Measurements from ENCODE around the gene PLA2G4E.

PLA2G4E gene

DNA sequence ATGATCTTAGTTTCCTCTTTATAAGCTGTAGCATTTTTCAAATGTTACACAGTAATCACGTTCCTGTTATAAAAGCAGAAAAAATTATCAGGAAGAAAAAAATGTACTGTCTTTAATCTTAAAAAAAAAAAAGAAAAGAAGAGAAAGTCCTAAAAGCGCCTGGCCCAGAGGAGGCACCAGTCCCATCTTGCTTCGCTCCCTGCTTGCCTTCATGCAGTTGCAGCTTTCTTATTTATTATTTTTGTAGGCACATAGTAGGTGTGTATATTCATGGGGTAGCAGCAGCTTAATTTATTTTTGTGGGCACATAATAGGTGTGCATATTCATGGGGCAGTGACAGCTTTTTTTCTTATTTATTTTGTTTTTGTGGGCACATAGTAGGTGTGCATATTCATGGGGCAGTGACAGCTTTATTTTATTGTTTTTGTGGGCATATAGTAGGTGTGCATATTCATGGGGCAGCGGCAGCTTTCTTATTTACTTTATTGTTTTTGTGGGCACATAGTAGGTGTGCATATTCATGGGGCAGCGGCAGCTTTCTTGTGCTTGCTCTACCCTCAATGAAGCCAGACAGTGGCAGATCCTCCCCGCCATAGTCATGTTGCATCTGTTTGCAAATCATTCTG lies 43.0 kb downstream of the PLA2G4E start:
- DNase-seq (ENCODE audit: low spot score): no peak

DNA sequence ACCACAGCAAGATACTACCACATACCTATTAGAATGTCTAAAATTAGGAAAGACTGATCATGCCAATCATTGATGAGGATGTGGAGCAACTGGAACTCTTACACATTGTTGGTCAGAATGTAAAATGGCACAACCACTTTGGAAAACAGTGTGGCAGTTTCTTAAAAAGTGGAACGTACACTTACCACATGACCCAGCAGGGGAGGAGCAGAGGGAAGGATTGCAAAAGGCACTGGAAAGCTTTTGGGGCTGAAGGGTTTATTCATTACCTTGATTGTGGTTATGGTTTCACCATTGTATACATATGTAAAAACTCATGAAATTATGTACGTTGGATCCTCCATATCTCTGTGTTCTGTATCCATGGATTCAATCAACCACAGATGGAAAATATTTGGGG lies 45.2 kb downstream of the PLA2G4E start:
- no peak for DNase-seq (ENCODE audit: low spot score)

DNA sequence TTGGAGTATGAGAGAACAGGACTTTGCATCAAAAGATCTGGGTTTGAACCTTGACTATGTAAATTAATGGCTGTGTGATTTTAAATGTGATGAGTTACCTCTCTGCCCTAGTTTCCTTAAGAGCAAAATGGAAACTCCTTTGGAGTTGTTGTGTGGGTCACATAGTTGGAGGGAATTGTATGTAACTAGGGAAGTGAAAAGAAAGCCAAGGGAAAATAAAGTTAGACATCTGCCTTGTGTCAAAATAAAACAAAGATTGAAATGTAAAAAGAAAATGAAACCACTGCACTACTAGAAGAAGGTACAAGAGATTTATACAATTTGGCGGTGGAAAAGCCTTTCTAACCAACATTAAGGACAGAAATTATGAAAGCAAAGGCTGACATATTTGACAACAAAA lies 46.8 kb downstream of the PLA2G4E start:
- no peak for DNase-seq (ENCODE audit: low spot score)

DNA sequence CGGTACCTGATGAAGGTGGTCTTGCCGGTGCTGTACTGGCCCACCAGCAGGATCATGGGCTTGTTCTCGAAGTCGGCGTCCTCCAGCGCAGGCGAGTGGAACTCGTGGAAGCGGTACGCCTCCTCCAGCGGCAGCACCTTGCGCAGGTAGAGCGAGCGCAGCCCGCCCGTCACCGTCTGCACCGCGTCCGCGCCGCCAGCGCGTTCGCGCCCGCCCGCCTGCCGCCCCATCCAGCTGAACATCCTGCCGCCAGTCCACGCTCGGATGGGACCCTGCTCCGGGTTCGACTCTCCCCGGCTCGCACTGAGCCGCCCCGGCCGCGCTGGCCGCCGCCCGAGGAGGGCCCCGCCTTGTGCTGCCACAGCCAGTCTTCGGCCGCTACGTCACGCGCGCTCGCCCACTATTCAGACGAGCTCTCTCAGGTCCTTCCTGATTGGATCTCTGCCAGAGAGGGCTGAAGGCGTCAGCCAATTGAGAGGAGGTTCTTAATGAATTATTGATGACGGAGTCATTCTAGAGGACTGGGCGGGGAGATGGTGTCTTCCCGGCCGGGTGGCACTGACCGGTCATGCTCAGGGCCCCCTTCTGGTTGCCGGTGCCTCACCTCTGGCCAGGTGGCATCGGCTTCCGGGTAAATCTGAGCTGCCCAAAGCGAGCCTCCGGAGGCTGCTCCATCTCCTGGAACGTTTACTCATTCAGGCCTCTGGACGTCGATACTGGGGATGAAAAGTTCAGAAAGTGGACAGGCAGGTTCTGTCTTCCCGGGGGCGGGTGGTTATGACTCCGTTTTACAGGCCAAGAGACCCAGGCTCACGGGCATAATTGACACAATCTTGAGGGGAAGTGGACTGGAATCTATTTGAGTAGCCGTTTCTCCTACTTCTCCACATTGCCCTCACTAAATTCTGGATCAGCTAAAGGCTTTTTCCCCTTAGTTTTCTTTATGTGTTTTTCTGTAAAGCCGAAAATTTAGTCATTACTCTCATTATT lies 48.3 kb downstream of the PLA2G4E start, which contains the start of gene EHD4:
EHD4 (minus strand) TSS at position 305 of the 990 bp plus-strand sequence; CDS start at position 242, 63 bp downstream.
- peak; percentile 96 for DNase-seq (ENCODE audit: low spot score)

DNA sequence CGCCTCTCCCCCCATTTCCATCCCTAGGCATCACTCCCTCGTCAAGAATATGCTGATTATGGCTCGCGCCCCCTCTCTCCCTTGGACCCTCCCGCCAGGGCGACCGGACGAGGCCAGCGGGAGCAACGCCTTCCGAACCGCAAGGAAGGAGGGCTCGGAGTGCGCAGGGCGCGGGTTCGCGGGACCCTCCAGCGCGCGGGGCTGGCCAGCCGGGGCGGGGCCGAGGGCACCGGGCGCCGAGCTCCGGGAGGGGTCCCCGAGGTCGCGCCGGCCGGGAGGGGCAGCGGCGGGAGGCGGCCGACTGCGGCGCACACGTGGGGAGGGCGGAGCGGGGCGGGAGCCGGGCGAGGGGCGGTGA lies 49.0 kb downstream of the PLA2G4E start:
- no peak for DNase-seq (ENCODE audit: low spot score)

DNA sequence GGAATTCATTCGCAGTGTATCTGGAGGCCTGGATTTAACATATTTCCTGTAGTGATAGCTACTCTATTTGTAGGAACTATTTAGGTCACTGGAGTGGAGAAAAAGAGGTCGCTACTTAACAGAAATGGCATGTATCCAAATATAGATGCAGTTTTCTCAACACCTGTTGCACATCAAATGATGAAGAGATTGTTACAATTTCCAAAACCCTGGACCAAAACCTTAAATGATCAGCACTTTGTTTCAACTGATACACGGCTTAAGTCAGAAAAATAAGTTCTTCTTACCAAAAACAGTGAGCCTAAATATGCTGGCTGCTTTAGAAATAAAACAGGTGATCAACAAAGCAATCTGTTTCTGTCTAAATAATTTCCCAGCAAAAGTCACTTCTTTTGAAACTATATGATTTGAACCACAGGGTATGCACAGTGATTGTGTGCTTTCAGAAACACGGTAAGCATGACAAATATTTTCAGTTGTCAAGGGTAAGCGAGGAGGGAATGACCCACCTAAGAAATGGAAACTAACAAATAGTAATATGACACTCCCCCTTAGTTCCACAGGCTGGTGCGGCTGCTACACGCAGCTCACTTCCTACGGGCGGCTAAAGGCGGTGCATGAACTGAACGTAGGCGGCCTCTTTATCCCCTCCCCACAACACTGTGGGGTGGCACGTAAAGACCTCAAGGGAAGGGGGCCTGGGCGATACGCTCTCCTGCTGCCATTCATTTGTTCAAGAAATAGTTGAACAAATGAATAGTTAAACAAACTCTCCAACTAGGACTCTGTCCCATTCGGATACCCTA lies 49.5 kb downstream of the PLA2G4E start:
- peak; percentile 77 for DNase-seq (ENCODE audit: low spot score)

DNA sequence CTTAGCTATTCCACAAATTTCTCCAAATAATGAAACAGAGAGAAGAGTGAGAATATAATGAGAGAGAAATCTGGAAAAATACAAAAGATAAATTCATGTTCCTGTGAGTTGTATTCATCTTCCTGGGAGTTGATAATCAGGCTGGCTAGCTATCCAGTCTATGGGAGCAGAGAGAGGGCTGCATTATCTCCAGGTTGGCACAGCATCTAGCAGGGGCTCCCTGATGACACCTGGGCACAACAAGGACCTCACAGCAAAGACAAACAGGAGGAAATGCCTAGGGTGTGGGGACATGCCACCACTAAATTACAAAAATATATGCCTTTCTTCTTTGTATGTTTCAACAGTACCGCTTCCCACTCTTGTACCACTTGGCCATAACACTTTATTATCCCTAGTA lies 50.4 kb downstream of the PLA2G4E start:
- DNase-seq (ENCODE audit: low spot score): no peak

DNA sequence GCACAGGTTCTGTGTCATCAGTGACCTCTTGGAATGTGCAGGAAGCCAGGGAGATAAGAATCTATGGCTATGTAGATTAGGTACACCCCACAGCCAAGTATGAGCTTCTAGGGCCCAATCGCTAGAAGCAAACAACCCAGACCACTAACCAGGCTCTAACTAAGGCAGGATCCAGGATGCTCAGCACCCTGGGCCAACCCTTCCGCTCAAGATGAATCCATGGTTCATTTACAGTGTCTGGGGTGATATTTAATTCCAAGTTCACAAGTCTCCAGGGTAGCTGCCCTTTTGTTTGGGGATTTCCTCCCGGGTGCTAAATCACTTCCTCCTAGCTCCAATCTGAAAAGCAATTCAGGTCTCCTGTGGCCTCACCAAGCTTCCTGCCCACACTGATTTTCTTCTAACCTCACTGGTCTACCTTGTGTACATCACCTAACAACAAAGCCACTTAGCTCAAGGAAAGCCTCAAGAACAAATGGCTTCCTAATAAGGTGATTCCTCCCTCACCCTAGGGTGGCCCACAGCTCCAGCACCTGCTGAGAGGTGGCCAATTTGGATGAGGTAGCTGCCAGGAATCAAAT lies 50.9 kb downstream of the PLA2G4E start:
- peak; percentile 69 for DNase-seq (ENCODE audit: low spot score)

DNA sequence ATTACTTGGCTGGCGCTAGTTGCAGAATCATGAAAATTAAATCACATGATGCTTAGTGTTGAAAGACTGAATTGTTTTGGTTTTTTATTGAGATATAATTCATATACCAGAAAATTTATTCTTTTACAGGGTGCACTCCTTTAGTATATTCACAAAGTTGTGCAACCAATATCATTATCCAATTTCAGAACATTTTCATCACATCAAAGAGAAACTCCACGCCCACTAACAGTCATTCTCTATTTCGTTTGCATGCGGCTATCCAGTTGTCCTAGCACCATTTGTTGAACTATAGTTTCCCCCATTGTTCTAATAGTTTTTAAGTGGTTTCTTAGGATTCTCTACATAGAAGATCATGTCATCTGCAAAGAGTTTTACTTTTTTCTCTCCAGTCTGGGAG lies 52.1 kb downstream of the PLA2G4E start:
- DNase-seq (ENCODE audit: low spot score): no peak

DNA sequence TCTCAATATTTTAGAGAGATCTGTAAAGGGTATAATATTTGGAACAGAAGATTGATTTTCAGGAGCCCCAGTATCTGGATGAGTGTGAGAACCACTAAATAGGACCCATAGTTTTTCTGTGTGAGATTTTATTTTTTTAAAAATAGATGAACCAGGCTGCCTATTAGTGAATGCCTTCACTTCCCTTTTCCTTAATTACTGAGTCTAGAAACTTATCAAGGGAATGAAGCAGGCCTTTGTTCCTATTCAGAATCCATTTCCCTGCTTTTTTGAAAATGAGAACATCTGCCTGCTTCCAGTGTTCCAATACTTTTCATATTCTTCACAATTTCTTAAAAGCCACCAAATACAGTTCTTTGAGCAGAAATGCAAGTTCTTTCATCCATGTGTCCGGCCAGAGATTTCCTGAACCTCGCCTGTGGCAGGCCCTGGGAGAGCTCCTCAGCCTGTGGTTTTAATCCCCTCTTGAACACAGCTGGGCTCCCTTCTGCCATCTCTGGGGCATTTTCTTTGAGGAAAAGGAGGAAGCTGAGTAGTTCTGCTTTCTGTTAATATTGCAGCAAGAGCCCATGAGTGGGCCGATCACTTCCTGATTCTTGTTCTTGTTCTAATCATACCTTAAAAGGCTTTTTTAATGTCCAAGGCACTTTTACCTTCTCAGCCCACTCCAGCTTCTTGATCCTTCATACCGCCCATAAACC lies 53.2 kb downstream of the PLA2G4E start:
- DNase-seq (ENCODE audit: low spot score): no peak

DNA sequence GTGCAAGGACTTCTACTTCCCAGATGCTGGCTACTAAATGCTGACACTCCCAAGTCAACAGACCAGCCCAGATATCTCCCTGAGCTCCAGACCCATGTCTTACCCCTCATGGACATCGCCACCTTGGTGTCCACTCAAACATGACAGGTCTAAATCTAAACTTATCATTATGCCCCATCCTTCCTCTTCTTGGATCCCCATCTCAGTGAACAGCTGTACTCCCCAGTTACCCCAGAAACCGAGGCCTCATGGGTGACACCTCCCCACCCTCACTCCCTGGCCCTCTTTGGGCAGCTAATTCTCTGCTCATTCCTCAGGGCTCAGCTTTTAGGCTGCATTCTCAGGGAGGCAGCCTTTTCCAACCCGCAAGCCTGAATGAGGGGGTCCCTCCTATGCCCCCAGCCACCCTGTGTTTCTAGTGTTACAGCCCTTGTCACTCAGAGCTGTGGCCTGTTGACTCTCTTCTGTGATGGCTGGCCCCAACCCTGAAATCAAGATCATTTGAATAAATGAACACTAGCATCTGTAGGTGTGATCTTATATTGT lies 53.8 kb downstream of the PLA2G4E start:
- no peak for DNase-seq (ENCODE audit: low spot score)

DNA sequence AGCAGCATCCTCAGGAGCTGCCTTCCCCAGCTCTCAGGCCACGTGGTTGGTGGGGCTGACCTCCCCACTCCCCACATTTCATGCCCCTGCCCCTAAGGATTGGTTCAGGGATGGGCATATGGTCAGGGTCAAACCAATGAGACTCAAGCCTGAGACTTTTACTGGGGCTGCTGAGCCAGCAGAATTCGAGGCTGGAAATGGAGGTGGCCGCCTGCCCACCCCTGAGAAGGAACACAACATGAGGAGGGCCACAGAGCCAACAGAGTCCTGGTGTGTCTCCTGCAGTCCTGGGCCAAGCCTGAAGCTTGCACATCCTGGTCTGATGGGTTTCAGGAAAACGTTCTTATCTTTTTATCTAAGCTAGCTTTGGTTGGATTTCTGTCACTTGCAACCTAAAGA lies 54.4 kb downstream of the PLA2G4E start:
- no peak for DNase-seq (ENCODE audit: low spot score)

DNA sequence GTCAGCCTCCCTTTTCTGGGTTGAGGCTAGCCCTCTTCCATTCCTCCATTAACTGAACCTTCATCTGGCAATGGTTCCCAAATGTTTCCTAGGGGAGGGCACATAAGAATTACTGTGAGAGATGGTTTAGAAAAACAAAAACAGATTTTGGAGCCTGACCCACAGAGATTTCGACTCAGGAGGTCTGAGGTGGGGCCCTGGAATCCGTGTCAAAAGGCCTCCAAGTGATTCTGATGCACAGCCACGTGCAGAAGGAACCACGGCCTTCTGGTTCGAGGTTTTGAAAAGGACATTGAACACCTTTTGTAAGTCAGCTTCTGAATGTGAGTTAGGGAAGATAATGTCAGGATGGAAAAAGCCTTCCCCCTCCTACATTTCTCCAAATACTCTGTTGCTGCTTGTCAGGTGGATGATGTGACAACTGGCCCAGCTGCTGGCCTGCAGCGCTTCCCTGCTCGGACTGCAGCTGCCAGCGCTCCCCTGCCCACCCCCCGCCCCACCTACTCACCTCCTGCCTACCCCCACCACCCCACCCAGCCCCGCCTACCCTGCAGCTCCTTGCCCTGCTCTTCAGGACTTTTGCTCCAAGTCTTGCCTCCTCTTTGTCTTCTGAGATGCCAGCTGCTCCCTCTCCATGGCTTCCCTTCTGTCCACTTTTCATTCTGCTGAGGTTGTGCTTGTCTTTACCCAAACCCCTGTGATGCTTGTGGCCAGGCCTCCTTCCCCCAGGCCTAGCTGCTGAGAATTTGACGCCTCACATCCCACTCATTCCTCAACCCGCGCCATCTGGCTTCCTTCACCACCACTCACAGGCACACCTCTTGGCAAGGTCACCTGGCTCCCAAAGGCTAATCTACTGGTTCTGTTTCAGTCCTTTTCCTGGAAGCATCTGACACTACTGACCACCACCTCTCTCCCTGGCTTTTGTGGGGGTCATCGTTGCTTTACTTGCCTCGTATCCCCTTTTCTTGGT lies 55.1 kb downstream of the PLA2G4E start:
- DNase-seq (ENCODE audit: low spot score): no peak

DNA sequence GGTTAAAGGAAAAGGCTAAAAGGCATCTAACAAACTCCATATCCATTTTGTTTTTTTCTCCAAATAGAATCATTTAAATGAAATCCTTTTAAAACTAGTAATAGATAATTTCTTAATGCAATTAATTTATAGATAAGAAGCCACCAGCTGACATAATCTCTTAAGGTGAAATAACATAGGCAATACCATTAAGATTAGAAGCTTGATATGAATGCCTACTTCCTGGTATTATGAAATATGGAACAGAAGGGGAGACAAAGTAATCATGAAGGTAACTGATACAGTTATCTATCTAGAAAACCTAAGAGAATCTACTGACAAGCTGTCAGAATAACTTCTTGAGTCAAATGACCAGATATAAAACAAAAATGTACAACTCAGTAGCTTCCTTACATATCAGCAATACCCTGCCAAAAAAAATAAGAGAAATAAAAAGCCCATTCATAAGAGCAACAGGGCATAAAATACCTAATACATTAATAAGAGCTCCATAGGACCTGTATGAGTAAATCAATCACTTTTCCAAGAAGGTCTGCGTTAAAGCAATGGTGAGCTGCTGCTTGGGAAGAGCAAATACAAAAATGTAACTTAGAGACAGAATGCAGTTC lies 59.1 kb downstream of the PLA2G4E start:
- DNase-seq (ENCODE audit: low spot score): no peak

DNA sequence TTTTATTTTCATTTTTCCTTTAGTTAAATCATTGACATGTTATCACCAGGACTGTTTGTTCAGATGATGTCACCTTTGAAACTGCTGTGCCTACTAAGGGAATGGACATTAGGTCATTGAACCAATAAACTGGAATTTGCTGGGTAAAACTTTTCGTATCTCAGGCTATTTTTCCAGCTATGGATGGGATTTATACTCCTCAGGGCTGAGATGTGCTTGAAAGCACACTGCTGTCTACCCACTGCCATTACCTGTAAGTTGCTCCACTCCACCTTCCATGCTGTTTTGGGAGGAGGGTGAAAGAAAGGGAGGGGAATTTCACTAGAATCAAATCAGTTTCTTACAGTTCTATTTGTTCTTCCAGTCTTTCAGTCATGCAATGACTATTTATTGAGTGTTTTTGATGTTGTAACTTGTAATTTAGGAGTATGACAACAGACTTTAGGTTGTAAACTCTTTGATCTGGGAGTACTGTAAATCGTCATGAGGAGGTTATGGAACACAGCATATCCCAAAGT lies 59.8 kb downstream of the PLA2G4E start:
- no peak for DNase-seq (ENCODE audit: low spot score)

DNA sequence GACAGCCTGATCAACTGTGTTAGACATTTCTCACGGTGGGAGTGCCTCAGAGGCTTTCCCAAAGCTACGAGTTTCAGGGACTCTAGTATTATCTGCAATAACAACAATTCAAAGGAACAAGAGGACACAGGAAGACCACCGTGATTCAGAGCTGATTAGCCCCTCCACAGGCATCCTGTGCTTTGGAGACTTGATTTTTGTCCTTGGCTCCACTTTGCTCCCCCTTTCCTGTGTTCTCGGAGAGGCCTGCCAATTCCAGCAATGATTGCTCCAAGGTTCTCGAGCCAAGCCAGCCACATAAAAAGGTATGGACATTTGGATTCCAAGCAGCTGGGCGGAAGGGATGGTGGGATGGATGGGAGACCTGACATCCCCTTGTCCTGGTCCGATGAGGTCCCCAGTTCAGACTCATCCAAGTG lies 62.8 kb downstream of the PLA2G4E start:
- no peak for DNase-seq (ENCODE audit: low spot score)

DNA sequence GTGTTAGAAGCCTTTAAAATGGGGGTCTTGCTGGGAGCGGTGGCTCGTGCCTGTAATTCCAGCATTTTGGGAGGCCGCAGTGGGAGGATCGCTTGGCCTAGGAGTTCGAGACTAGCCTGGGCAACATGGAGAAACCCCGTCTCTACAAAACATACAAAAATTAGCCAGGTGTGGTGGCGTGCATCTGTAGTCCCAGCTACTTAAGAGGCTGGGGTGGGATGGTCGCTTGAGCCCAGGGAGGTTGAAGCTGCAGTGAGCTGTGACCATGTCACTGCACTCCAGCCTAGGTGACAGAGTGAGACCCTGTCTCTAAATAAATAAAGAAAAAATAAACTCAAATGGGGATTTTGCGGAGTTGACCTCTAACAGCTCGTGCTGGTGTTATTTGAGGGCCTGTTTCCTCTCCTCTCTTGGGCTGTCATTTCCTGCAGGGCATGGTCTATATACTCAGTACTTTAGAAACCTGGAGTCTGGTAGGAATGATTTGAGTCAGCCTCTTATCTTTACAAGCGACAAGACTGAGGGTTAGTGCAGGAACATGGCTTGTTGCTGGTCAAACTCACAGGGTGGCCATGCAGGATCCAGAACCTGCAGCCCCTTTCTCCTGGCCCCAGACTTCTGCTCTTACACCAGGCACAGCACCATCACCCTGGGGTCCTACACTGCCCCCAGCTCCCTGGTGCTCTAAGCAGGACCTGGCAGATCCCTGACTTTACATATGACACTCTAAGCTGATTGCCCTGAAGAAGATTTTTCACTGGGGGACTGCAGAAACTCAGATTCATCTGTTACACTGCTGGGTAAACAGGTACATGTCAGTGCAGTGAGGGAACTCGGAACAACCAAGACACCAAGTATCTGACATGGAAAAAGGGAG lies 63.6 kb downstream of the PLA2G4E start:
- no peak for DNase-seq (ENCODE audit: low spot score)

DNA sequence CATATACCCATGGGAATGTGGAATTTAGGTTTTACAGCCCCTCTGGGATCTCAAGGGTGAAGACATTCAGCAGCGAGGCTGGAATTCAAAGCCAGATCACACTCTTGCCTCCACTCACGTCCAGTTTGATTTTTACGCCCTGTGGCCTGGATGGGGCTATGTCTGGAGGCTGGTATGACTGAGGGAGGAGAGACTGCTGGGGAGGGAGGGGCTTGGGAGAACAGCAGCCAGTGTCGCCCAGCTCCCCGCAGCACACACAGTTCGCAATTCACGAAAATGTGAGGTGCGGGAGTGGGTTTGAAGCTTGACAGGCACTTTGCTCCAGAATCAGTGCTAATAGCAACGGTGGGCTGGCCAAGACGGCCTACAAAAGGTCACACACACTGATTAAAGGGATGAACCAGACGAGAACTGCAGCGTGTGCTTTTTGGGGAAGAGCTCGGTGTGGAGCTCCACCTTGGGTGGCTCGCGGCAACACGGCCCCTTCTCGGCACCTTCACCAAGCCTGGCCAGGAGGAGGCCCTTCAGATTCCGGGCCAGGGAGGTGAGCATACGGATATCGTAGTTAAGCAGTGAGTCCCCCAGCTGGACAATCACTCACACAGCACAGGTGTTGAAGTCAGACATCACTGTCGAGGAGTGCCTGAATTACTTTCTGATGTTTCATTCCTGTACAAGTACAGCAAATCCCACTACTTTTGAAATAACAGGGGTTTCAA lies 64.9 kb downstream of the PLA2G4E start:
- no peak for DNase-seq (ENCODE audit: low spot score)
